Astrocyte of the spinal cord (primary cell): Measurements from ENCODE around the gene KRTAP29-1.
A peak's percentile ranks its signal among the peaks of the same experiment; 100 is the strongest.

Experiments used
- DNase-seq: peaks from one replicate; pipeline ENCODE4 v3.0.0; 2011; ENCODE audit warnings: low read depth, low spot score
- H3K4me3 ChIP-seq: 2 replicates; pipeline ENCODE4 v1.5.1; 2011; ENCODE audit warnings: low read depth, mild to moderate bottlenecking, low read length, moderate library complexity
- CTCF ChIP-seq: IDR thresholded peaks from 2 replicates; pipeline ENCODE4 v1.5.1; 2012; ENCODE audit warnings: low read depth, mild to moderate bottlenecking, low read length, inconsistent platforms
- in situ Hi-C: cut with HindIII; loops from 2 replicates; pipeline ENCODE4 v1.10.0; 2017; ENCODE audit warnings: low sequenced_read_pairs

The KRTAP29-1 gene

DNA sequence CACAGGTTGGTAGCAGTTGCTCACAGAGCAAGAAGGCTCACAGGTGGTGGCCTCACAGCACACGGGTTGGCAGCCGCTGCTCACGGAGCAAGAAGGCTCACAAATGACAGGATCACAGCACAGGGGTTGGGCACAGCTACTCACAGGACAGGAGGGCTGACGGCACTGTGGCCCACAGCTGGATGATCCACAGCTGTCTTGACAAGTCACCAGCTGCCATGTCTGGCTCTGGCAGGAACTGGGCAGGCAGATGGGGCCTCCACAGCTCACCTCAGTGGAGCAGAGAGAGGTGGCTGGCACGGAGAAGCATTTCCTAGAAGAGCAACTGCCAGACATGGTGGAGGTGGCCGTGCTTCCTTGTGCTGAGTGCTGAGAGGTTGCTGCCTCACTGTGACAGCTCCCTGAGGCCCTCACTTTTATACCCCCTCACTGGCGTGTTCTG, 6.3 kb upstream of the KRTAP29-1 start, which contains the start of gene KRTAP16-1:
Gene KRTAP16-1, minus strand, starts transcription at position 392 of the 442 bp plus-strand sequence. Its CDS starts 56 bp downstream, at position 336.
- in situ Hi-C loops, result no loop called here
- DNase-seq, result no peak
- no peak within 1 kb of the TSS for H3K4me3 ChIP-seq
- no peak for TF ChIP-seq CTCF

DNA sequence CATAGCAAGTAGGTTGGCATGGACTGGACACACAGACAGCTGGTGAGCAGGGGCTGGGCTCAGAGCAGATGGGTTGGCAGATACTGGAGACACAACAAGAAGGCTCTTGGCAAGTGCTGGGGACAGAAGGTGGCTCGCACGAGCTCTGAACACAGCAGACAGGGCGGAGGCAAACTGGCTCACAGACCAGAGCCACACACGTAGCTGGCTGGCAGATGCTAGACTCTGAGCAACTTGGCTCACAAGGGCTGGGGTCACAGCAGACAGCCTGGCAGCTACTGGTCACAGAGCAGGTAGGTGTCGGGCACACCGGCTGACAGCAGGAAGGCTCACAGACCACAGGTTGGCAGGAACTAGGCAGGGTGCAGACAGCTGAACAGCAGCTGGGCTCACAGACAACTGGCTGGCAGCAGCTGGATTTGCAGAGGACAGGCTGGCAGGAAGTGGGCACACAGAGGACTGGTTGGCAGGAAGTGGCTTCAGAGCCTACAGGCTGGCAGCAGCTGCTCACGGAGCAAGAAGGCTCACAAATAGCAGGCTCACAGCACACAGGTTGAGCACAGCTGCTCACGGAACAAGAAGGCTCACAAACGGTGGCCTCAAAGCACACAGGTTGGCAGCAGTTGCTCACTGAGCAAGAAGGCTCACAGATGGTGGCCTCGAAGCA, 5.7 kb upstream of the KRTAP29-1 start:
- no peak overlapping the region for H3K4me3 ChIP-seq
- no peak for TF ChIP-seq CTCF
- no peak for DNase-seq
- in situ Hi-C loops, result no loop called here

- H3K4me3 ChIP-seq, result no peak overlapping the region
- in situ Hi-C loops, result no loop called here
- peak; percentile 63 for DNase-seq
- no peak for TF ChIP-seq CTCF
These were observed 5.0 kb upstream of the KRTAP29-1 start for GRCh38 chr17:41307647-41308046.

DNA sequence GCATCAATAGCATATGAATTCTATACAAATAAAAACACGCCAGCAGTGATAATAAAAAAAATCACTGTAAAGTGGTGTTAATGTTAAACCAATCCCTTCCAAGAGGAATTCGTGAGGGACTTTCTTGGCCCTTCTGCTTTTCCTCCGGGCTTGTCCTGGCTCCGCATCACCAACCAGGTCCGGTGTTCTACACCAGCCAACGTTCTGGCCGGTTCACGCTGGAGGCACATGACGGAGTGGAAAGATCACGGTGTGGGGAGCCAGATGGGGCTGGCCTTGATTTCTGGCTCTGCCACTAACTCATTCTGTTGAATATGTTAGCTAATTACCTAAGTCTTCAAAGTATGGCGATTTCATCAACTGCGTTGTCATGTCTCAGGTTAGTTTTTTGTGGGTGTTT, 1.4 kb upstream of the KRTAP29-1 start:
- no peak for DNase-seq
- no peak overlapping the region for H3K4me3 ChIP-seq
- TF ChIP-seq CTCF, result no peak
- in situ Hi-C loops, result no loop called here

- H3K4me3 ChIP-seq, result no peak overlapping the region
- in situ Hi-C loops, result no loop called here
- no peak for TF ChIP-seq CTCF
- DNase-seq, result no peak
These were observed 330 bp upstream of the KRTAP29-1 start for GRCh38 chr17:41302981-41303380.

DNA sequence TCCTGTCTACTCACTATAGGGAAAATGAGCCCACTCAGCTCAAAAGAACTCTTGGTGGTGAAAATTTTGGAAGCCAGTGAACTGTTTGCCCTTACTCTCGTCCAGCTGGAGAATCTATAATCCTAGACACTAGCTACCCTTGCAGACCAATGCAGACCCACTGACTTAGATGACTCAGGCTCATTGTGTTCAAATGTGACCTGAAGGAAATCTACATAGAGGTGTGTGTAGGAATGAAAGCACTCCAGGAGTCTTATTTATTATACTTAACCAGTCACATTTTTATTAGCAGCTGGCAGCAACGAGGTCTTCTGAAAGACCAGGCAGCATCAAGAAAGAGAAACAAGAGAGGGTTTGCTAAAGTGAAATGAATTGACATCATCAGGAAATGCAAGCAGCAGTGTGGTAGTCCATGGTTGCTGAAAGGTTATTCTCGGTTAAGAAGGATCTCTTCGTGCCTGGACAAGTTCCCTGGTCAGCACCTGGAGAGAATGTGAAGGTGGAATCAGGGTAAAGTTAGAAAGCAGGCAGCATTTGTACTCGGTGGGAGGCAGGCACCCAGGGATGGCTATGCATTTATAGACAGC, 1.4 kb downstream of the KRTAP29-1 start:
- in situ Hi-C loops, result no loop called here
- DNase-seq, result no peak
- H3K4me3 ChIP-seq, result no peak overlapping the region
- TF ChIP-seq CTCF, result no peak
